ENCODE measurements around the gene AUTS2.

DNA sequence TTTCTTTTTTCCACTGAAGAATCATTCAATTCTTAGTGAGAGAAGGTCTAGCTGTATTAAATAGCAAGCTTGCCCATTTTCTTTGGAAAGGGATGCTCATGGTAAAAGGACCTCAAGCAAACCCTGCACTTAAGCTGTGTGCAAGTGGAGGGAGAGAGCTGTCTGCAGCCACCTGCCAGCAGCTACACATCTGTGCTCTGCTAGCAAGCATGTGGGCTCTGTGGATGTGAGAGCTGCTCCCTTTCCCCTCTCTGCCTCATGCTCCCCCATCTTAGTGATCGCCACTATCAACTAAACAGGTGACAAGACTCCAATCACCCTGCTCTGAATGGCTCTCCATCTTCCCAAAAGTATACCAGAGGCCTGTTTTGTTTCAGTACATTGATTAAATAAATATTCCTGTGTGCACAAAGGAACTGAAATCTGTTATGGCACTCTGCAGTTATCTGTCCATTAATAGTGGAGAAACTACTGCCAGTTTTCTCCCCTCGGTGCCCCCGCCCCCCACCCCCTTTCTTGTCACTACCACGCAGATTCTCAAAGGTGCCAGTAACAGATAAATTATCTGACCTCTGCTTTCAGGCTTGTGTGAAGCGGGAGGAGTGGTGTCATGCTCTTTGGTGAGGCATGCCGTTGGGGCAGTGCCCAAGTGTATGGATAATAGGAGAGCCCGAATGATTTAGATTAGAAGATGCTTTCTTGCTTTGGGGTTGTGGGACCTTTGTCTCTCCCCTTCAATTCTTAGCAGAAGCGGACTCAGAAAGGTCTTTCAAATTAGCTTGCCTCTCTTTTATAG lies 26.4 kb downstream of the AUTS2 start:
- TF ChIP-seq SUZ12 (IDR thresholded peaks at IDR 0.05): no peak
- no peak for TF ChIP-seq ZNF384 (IDR thresholded peaks at IDR 0.05)
- no peak for TF ChIP-seq SP1 (IDR thresholded peaks at IDR 0.05)
- TF ChIP-seq FOXA1 (IDR thresholded peaks at IDR 0.05): no peak
- no peak for TF ChIP-seq HDGF (IDR thresholded peaks at IDR 0.05; ENCODE audit: borderline replicate concordance)
- no peak for TF ChIP-seq ARNT (IDR thresholded peaks at IDR 0.05)
- no peak for TF ChIP-seq ELF4 (IDR thresholded peaks at IDR 0.05)
- no peak for TF ChIP-seq FOXK2 (IDR thresholded peaks at IDR 0.05)
- TF ChIP-seq CTBP1 (IDR thresholded peaks at IDR 0.05; ENCODE audit: borderline replicate concordance): no peak
